HG03521 (cell line): ENCODE results near the gene HCN1.
"Not testable (repeated sequence)": the region's sequence is repeated elsewhere in the genome, so short reads cannot be mapped to it uniquely, and the experiment has no call there.

Source experiments
- ATAC-seq: cut with Tn5 transposase; IDR thresholded peaks from one replicate; pipeline ENCODE4 v1.9.1; 2021; ENCODE audit warnings: mild to moderate bottlenecking, moderate library complexity; ENCODE audit not compliant: unreplicated experiment

HCN1 gene

GRCh38 chr5:45622365-45622764 is 73.8 kb downstream of the HCN1 start:
- ATAC-seq, result no peak

GRCh38 chr5:45617859-45618416 is 78.2 kb downstream of the HCN1 start:
- no peak for ATAC-seq

- ATAC-seq, result no peak
These were observed 86.5 kb downstream of the HCN1 start for GRCh38 chr5:45609661-45610060.

GRCh38 chr5:45604092-45604491 is 92.1 kb downstream of the HCN1 start:
- ATAC-seq, result no peak

- ATAC-seq, result no peak
These were observed 94.8 kb downstream of the HCN1 start for GRCh38 chr5:45601424-45601823.

- no peak for ATAC-seq
These were observed 99.9 kb downstream of the HCN1 start for GRCh38 chr5:45596320-45596719.

- ATAC-seq, result not testable (repeated sequence)
These were observed 110.2 kb downstream of the HCN1 start for GRCh38 chr5:45586001-45586400.

GRCh38 chr5:45578270-45578669 is 117.9 kb downstream of the HCN1 start:
- no peak for ATAC-seq

- no peak for ATAC-seq
These were observed 127.4 kb downstream of the HCN1 start for GRCh38 chr5:45568813-45569212.

GRCh38 chr5:45542421-45542820 is 153.8 kb downstream of the HCN1 start:
- ATAC-seq, result no peak

GRCh38 chr5:45533663-45534062 is 162.5 kb downstream of the HCN1 start:
- no peak for ATAC-seq

GRCh38 chr5:45532826-45533624 is 163.2 kb downstream of the HCN1 start:
- ATAC-seq, result no peak

- ATAC-seq, result no peak
These were observed 175.1 kb downstream of the HCN1 start for GRCh38 chr5:45521067-45521466.

GRCh38 chr5:45512521-45512920 is 183.7 kb downstream of the HCN1 start:
- no peak for ATAC-seq

GRCh38 chr5:45509371-45509770 is 186.8 kb downstream of the HCN1 start:
- no peak for ATAC-seq

GRCh38 chr5:45508135-45508534 is 188.0 kb downstream of the HCN1 start:
- no peak for ATAC-seq

GRCh38 chr5:45507178-45507577 is 189.0 kb downstream of the HCN1 start:
- no peak for ATAC-seq

- not testable (repeated sequence) for ATAC-seq
These were observed 197.2 kb downstream of the HCN1 start for GRCh38 chr5:45499006-45499405.

GRCh38 chr5:45491368-45491767 is 204.8 kb downstream of the HCN1 start:
- no peak for ATAC-seq

GRCh38 chr5:45484781-45485180 is 211.4 kb downstream of the HCN1 start:
- ATAC-seq, result no peak

- no peak for ATAC-seq
These were observed 242.1 kb downstream of the HCN1 start for GRCh38 chr5:45454114-45454513.

- not testable (repeated sequence) for ATAC-seq
These were observed 251.3 kb downstream of the HCN1 start for GRCh38 chr5:45444856-45445255.

GRCh38 chr5:45440466-45440865 is 255.7 kb downstream of the HCN1 start:
- ATAC-seq, result no peak
